OCI-LY7 (cell line): ENCODE measurements around the gene SERTAD2. TPM values are rescaled to one million over a fixed set of nuclear protein-coding genes. Genes with fewer than 3 reads are reported as not detected.

ENCODE experiments used
- BruUV-seq: library from RNA; stranded (reverse); fragments of 400-500 nt; replicated peaks from 2 replicates; lab custom pipeline; 2021; lab: Mats Ljungman, UMichigan
- CTCF ChIA-PET: fragments of 300-600 bp; sonication (Branson Sonifier 250); formaldehyde crosslinking; loops from one replicate; lab custom pipeline; 2022; ENCODE audit warnings: antibody characterized with exemption; ENCODE audit not compliant: unreplicated experiment; lab: Charles Lee
- POLR2A ChIA-PET: fragments of 300-600 bp; sonication (Branson Sonifier 250); formaldehyde crosslinking; loops from one replicate; lab custom pipeline; 2022; ENCODE audit warnings: antibody characterized with exemption; lab: Charles Lee
- DNase-seq: peaks from one replicate; pipeline ENCODE4 v3.0.0-alpha.2; 2015; ENCODE audit warnings: low spot score
- H2AFZ ChIP-seq: fragments of 200-600 bp; sonication (generic), shearing (Covaris generic); 2 replicates; pipeline ENCODE4 v1.6.1; 2014; ENCODE audit warnings: mild to moderate bottlenecking, antibody characterized with exemption, low read length, moderate library complexity
- H3K27ac ChIP-seq: fragments of 200-600 bp; sonication (generic); 2 replicates; pipeline ENCODE4 v1.5.1; 2014; ENCODE audit warnings: mixed run types, low read depth, mild to moderate bottlenecking, moderate library complexity, low read length, inconsistent platforms; ENCODE audit not compliant: poor library complexity, severe bottlenecking
- H3K36me3 ChIP-seq: fragments of 200-600 bp; sonication (generic); 2 replicates; pipeline ENCODE4 v1.6.1; 2014; ENCODE audit warnings: mild to moderate bottlenecking, antibody characterized with exemption, low read length, moderate library complexity, mixed read lengths; ENCODE audit not compliant: insufficient read depth
- H3K4me1 ChIP-seq: fragments of 200-600 bp; sonication (generic); 2 replicates; pipeline ENCODE4 v1.5.1; 2014; ENCODE audit warnings: mild to moderate bottlenecking, low read length; ENCODE audit not compliant: insufficient read depth, poor library complexity, severe bottlenecking
- H3K4me2 ChIP-seq: fragments of 200-600 bp; sonication (generic); 2 replicates; pipeline ENCODE4 v1.6.1; 2014; ENCODE audit warnings: mild to moderate bottlenecking, low read length
- H3K4me3 ChIP-seq: fragments of 200-600 bp; sonication (generic); 2 replicates; pipeline ENCODE4 v1.5.1; 2014; ENCODE audit warnings: mild to moderate bottlenecking, low read depth, low read length; ENCODE audit not compliant: poor library complexity, severe bottlenecking
- H3K79me2 ChIP-seq: fragments of 200-600 bp; sonication (generic); 2 replicates; pipeline ENCODE4 v1.6.1; 2016; ENCODE audit warnings: low read depth, mild to moderate bottlenecking, low read length, moderate library complexity, mixed read lengths; ENCODE audit not compliant: insufficient read depth
- H3K9me2 ChIP-seq: fragments of 200-600 bp; sonication (generic); 2 replicates; pipeline ENCODE4 v1.6.1; 2016; ENCODE audit warnings: mild to moderate bottlenecking, low read length, mixed read lengths; ENCODE audit not compliant: insufficient read depth
- H3K9me3 ChIP-seq: fragments of 200-600 bp; sonication (generic); 2 replicates; pipeline ENCODE4 v1.6.1; 2014; ENCODE audit warnings: mild to moderate bottlenecking, mixed run types, low read length, mixed read lengths
- H4K20me1 ChIP-seq: fragments of 200-600 bp; sonication (generic); 2 replicates; pipeline ENCODE4 v1.6.1; 2014; ENCODE audit warnings: mild to moderate bottlenecking, antibody characterized with exemption, low read length, moderate library complexity, mixed read lengths; ENCODE audit not compliant: insufficient read depth
- EZH2phosphoT487 ChIP-seq: fragments of 200-600 bp; sonication (generic); IDR thresholded peaks from 2 replicates; pipeline ENCODE4 v1.6.1; 2018; ENCODE audit warnings: low read depth, borderline replicate concordance, mild to moderate bottlenecking, mixed run types, antibody characterized with exemption, low read length, moderate library complexity, mixed read lengths
- intact Hi-C: fragments of 100-400 bp; cut with micrococcal nuclease; formaldehyde crosslinking; loops from one replicate; pipeline ENCODE4 v1.10.0; 2022; ENCODE audit not compliant: unreplicated experiment
- total RNA-seq, 2 experiments: library from RNA; depleted of rRNA in 1 of 2; stranded (reverse); fragments of >200 nt in 1 of 2; shearing (Covaris generic) in 1 of 2; gene quantifications; 2 replicates each; pipeline ENCODE4 v1.2.3, GENCODE V29; 2014 to 2022
- TF ChIP-seq, protein P1 (sequence below): fragments of 200-600 bp; sonication (generic); conservative IDR thresholded peaks from 2 replicates; pipeline ENCODE4 v1.5.1; 2014; ENCODE audit warnings: mild to moderate bottlenecking, antibody characterized with exemption, low read length, moderate library complexity, mixed read lengths

Gene SERTAD2
- total RNA-seq, 2 experiments from 2014 or later, result 11.5 to 54.5 TPM

DNA sequence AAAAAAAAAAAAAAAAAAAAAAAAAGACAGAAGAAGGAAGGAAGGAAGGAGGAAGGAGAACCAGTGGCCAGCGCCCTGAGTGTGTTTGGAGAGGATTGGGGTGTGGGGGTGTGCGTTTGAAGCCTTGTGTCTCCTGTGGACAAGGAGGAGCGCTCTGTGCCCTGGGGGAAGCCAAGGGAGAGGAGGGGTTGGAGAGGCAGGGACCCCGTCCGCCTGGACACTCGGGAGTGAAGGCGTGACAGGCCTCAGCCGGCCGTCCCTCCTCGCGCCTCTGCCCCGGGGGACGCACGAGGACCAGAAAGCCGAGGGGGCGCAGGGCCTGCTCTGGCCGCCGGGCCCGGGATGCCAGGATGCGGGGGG, 44.9 kb downstream of the SERTAD2 start:
- intact Hi-C loops, result no loop called here
- no peaks in the 10 kb centered on the region for H3K36me3 ChIP-seq
- TF ChIP-seq, protein P1, sequence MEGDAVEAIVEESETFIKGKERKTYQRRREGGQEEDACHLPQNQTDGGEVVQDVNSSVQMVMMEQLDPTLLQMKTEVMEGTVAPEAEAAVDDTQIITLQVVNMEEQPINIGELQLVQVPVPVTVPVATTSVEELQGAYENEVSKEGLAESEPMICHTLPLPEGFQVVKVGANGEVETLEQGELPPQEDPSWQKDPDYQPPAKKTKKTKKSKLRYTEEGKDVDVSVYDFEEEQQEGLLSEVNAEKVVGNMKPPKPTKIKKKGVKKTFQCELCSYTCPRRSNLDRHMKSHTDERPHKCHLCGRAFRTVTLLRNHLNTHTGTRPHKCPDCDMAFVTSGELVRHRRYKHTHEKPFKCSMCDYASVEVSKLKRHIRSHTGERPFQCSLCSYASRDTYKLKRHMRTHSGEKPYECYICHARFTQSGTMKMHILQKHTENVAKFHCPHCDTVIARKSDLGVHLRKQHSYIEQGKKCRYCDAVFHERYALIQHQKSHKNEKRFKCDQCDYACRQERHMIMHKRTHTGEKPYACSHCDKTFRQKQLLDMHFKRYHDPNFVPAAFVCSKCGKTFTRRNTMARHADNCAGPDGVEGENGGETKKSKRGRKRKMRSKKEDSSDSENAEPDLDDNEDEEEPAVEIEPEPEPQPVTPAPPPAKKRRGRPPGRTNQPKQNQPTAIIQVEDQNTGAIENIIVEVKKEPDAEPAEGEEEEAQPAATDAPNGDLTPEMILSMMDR, result no peak
- no peak for TF ChIP-seq EZH2phosphoT487
- no peak for DNase-seq
- H3K4me3 ChIP-seq, result peak overlapping the region; percentile 60
- CTCF ChIA-PET, result interaction anchor here (0.6 kb wide), 1 partner anchor 1069 kb away, joined by 3 read pairs; no protein-coding TSS in a partner anchor
- BruUV-seq, result no TSS peak
- POLR2A ChIA-PET, result no interaction called here
- H3K4me2 ChIP-seq, result peak overlapping the region; percentile 72
- no peak overlapping the region for H3K27ac ChIP-seq
- H3K79me2 ChIP-seq, result no peaks in the 10 kb centered on the region
- H4K20me1 ChIP-seq, result no peaks in the 10 kb centered on the region
- H3K9me3 ChIP-seq, result 0 out of 2 replicates have a peak, but pooled peaks cover 5% of the 10 kb centered on the region
- H3K9me2 ChIP-seq, result no peaks in the 10 kb centered on the region
- H3K4me1 ChIP-seq, result peaks cover 21% of the 10 kb centered on the region
- H2AFZ ChIP-seq, result peak overlapping the region; percentile 73; the same call in 1 of the 2 replicates

DNA sequence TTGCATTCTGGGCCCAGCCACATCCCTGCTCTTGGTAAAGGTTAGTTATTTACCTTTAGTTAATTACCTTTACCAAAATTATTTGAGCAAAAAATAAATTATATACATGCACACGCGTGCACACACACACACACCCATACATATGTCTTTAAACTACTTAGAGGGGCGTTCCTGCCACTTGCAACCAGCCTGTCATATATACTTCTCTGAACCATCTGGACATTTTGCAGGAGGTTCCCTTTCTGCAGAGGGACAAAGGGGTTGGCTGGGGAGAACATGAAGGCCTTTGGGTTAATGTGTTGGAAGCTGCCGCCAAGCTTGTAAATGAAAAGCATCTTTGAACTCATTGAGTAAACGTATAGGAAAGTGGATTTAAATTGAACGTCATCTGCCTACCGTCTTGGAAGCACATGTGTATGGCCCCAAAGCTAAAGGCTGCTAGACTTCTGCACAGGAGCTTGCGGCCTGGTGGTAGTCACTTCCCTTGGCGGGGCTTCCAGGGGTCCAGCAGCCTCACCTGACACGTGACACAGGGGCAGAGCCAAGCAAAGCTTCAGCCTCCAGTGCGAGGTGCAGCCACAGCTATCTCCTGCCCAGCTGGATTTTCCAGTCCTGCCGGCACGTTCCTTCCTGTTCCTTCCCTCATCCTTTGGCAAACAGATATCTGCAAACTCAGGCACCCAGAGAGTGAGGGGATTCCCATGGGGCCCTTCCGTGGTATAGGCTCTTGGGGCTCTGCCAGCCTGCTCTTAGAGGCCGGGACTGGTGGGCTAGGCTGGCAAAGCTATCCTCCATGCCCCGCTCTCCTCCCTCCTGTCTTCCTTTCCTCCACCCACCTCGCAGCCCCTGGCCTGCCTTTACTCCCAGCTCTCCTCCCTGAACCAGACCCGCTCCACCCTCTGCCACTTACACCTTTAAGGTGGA, 46.1 kb downstream of the SERTAD2 start:
- 0 out of 2 replicates have a peak, but pooled peaks cover 5% of the 10 kb centered on the region for H3K9me3 ChIP-seq
- peak overlapping the region; percentile 44 for H3K4me2 ChIP-seq
- no peaks in the 10 kb centered on the region for H3K36me3 ChIP-seq
- no peaks in the 10 kb centered on the region for H3K9me2 ChIP-seq
- TF ChIP-seq, protein P1, result no peak
- H4K20me1 ChIP-seq, result no peaks in the 10 kb centered on the region
- no peak overlapping the region for H3K27ac ChIP-seq
- intact Hi-C loops, result no loop called here
- BruUV-seq, result no TSS peak
- ChIA-PET CTCF (no interaction called here), POLR2A (interaction anchor here (1.3 to 2.5 kb wide), 4 partner anchors 9 to 33 kb away, joined by 4 to 7 read pairs (median 4); no protein-coding TSS in a partner anchor)
- no peak overlapping the region for H3K4me3 ChIP-seq
- H3K4me1 ChIP-seq, result peaks cover 21% of the 10 kb centered on the region
- H2AFZ ChIP-seq, result peak overlapping the region; percentile 47; the same call in 1 of the 2 replicates
- H3K79me2 ChIP-seq, result no peaks in the 10 kb centered on the region
- DNase-seq, result no peak
